Activated CD8-positive, alpha-beta T cell treated with anti-CD3 and anti-CD28 coated beads, Interleukin-2, amount 10 ng/mL, durations not matched to agents 7 days and 5 days (primary cell): ENCODE measurements around the gene LPAR6. TPM values are rescaled to one million over a fixed set of nuclear protein-coding genes. Genes with fewer than 3 reads are reported as not detected.
"Not testable (repeated sequence)": the region's sequence is repeated elsewhere in the genome, so short reads cannot be mapped to it uniquely, and the experiment has no call there.

Source experiments
- ATAC-seq: fragments of 150-1000 bp; cut with Tn5 transposase; one replicate; pipeline ENCODE4 v1.10.0; 2021; ENCODE audit warnings: moderate library complexity
- CTCF ChIA-PET: fragments of 350-600 bp; sonication (Branson Sonifier 250); formaldehyde crosslinking; loops from one replicate; lab custom pipeline; 2021; ENCODE audit warnings: antibody characterized with exemption; lab: Charles Lee
- POLR2A ChIA-PET: fragments of 350-600 bp; sonication (Branson Sonifier 250); formaldehyde crosslinking; loops from one replicate; lab custom pipeline; 2021; ENCODE audit warnings: antibody characterized with exemption; lab: Charles Lee
- DNase-seq: peaks from one replicate; pipeline ENCODE4 v3.0.0-alpha.2; 2020
- H3K27ac Mint-ChIP-seq: one replicate; pipeline ENCODE4 v1.8.0; 2021; ENCODE audit warnings: mild to moderate bottlenecking, mixed read lengths
- H3K27me3 Mint-ChIP-seq: one replicate; pipeline ENCODE4 v1.8.0; 2021; ENCODE audit warnings: low read depth, mixed read lengths
- H3K36me3 Mint-ChIP-seq: one replicate; pipeline ENCODE4 v1.8.0; 2021; ENCODE audit warnings: low read depth, mixed read lengths
- H3K4me1 Mint-ChIP-seq: one replicate; pipeline ENCODE4 v1.8.0; 2021; ENCODE audit warnings: low read depth, mixed read lengths
- H3K4me3 Mint-ChIP-seq: one replicate; pipeline ENCODE4 v1.8.0; 2021; ENCODE audit warnings: mild to moderate bottlenecking, mixed read lengths
- H3K9me3 Mint-ChIP-seq: one replicate; pipeline ENCODE4 v1.8.0; 2022; ENCODE audit warnings: mixed read lengths; ENCODE audit not compliant: insufficient read depth
- total RNA-seq, 2 experiments: library from RNA; stranded (reverse); gene quantifications; one replicate each; pipeline ENCODE4 v1.2.3, GENCODE V29; 2021

LPAR6 gene
- 10 to 100 TPM; 47.6 to 50.3 TPM for total RNA-seq

DNA sequence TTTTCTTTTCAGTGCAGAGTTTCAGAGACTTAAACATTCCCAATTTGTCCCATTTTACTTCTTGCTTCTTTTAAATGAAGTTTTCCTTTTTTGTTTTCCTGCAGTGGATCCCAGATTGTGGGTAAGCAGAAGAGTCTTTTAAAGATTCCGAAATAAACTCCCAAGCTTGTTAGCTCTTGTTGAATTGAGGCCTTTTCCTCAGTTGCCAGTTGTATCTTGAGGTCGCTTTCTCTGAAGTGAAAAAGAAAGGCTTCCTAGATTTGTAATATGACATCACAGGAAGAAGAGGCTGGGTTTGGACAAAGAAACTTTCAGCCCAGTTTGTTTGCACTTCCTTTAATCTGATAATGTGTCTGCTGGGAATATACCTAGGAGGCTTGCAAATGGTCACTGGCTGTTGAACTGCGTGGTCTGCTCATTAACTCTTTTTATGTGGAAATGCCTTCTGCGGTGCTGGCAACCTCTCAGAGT, at the start of gene LPAR6:
LPAR6 (minus strand) TSS at position 233 of the 471 bp plus-strand sequence. CDS start 690 bp downstream, outside the sequence.
- DNase-seq, result peak; percentile 35
- Mint-ChIP-seq H3K27me3 (no peaks in the 10 kb centered on the region), H3K36me3 (peaks cover 79% of the 10 kb centered on the region), H3K9me3 (peaks cover 5% of the 10 kb centered on the region), H3K4me1 (peaks cover 41% of the 10 kb centered on the region), H3K27ac (peak within 1 kb of the TSS; percentile 94), H3K4me3 (peak within 1 kb of the TSS; percentile 96)
- ChIA-PET CTCF (interaction anchor here (0.7 to 1.8 kb wide), 7 partner anchors 10 to 168 kb away, joined by 3 to 8 read pairs (median 4); no protein-coding TSS in a partner anchor), POLR2A (interaction anchor here (0.8 to 2.3 kb wide), 5 partner anchors 10 to 120 kb away, joined by 3 to 10 read pairs (median 3); partner anchors contain the start of gene RCBTB2)
- ATAC-seq, result peak; percentile 46

DNA sequence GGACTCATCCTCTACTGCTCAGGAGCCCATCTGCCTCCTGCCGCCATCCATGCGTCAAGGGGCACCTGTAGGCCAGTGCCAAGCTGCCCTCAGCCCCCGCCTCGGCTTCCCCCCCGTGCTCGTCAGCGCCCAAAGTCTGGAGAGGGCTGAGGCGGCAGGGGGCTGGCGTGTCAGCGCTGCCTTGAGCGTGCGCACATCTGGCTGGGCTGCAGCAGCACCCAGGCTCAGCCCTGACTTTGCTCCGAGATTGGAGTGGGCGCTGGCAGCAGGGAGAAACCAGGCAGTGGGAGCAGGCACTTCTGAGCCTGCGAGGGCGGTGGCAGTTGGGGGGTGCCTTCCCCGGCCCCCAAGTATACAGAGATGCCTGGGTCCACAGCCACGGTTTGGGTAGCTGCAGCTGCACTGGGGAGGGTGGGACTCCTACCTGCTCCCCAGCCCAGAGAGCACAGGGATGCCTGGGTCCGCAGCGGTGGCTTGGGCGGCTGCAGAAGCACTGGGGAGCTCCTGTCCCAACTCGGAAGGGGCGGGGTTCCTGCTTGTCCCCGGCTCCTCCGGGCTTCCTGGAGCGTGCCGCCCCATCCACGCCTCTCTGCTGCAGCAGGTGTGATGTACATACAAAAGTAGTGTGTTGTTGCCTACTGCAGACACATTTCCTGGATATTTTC, 44.8 kb upstream of the LPAR6 start:
- peaks cover 77% of the 10 kb centered on the region for H3K36me3 Mint-ChIP-seq
- DNase-seq (no peak), ATAC-seq (no peak)
- H3K27me3 Mint-ChIP-seq, result no peaks in the 10 kb centered on the region
- POLR2A ChIA-PET, result interaction anchor here (0.7 kb wide), 1 partner anchor 78 kb away, joined by 3 read pairs; no protein-coding TSS in a partner anchor
- no peak overlapping the region for H3K4me3 Mint-ChIP-seq
- peaks cover 10% of the 10 kb centered on the region for H3K4me1 Mint-ChIP-seq
- no peak overlapping the region for H3K27ac Mint-ChIP-seq
- peaks cover 4% of the 10 kb centered on the region for H3K9me3 Mint-ChIP-seq
- CTCF ChIA-PET, result no interaction called here

GRCh38 chr13:48456546-48456945, 43.6 kb upstream of the LPAR6 start:
- H3K4me3 Mint-ChIP-seq, result no peak overlapping the region
- no peak overlapping the region for H3K27ac Mint-ChIP-seq
- ATAC-seq (no peak), DNase-seq (no peak)
- POLR2A ChIA-PET, result no interaction called here
- peaks cover 15% of the 10 kb centered on the region for H3K9me3 Mint-ChIP-seq
- no peaks in the 10 kb centered on the region for H3K27me3 Mint-ChIP-seq
- CTCF ChIA-PET, result no interaction called here
- H3K36me3 Mint-ChIP-seq, result peaks cover 81% of the 10 kb centered on the region
- peaks cover 19% of the 10 kb centered on the region for H3K4me1 Mint-ChIP-seq

DNA sequence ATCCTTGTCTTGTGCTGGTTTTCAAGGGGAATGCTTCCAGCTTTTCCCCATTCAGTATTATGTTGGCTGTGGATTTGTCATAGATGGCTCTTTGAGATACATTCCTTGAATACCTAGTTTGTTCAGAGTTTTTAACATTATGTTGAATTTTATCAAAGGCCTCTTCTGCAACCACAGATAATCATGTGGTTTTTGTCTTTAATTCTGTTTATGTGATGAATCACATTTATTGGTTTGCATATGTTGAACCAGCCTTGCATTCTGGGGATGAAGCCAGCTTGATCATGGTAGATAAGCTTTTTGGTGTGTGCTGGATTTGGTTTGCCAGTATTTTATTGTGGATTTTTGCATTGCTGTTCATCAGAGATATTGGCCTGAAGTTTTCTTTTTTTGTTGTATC, 38.3 kb upstream of the LPAR6 start:
- Mint-ChIP-seq H3K4me1 (peaks cover 58% of the 10 kb centered on the region), H3K36me3 (peaks cover 80% of the 10 kb centered on the region), H3K9me3 (peaks cover 32% of the 10 kb centered on the region)
- H3K4me3 Mint-ChIP-seq, DNase-seq, H3K27me3 Mint-ChIP-seq, H3K27ac Mint-ChIP-seq, POLR2A ChIA-PET, CTCF ChIA-PET, ATAC-seq: not testable (repeated sequence)

GRCh38 chr13:48449656-48450055, 36.7 kb upstream of the LPAR6 start:
- Mint-ChIP-seq H3K4me3 (peak overlapping the region; percentile 58), H3K9me3 (peaks cover 32% of the 10 kb centered on the region), H3K27ac (peak overlapping the region; percentile 81), H3K4me1 (peaks cover 58% of the 10 kb centered on the region), H3K36me3 (peaks cover 70% of the 10 kb centered on the region), H3K27me3 (no peaks in the 10 kb centered on the region)
- POLR2A ChIA-PET, result no interaction called here
- ATAC-seq, result no peak
- DNase-seq, result no peak
- CTCF ChIA-PET, result interaction anchor here (1.2 kb wide), 1 partner anchor 56 kb away, joined by 3 read pairs; no protein-coding TSS in a partner anchor

GRCh38 chr13:48448959-48449614, 36.2 kb upstream of the LPAR6 start:
- ATAC-seq (peak; percentile 50), DNase-seq (peak; percentile 52)
- ChIA-PET CTCF (interaction anchor here (1.1 to 1.5 kb wide), 3 partner anchors 19 to 113 kb away, joined by 3 read pairs; no protein-coding TSS in a partner anchor), POLR2A (no interaction called here)
- Mint-ChIP-seq H3K4me1 (peaks cover 64% of the 10 kb centered on the region), H3K27me3 (no peaks in the 10 kb centered on the region), H3K36me3 (peaks cover 70% of the 10 kb centered on the region), H3K27ac (peak overlapping the region; percentile 81), H3K4me3 (peak overlapping the region; percentile 58), H3K9me3 (peaks cover 32% of the 10 kb centered on the region)

DNA sequence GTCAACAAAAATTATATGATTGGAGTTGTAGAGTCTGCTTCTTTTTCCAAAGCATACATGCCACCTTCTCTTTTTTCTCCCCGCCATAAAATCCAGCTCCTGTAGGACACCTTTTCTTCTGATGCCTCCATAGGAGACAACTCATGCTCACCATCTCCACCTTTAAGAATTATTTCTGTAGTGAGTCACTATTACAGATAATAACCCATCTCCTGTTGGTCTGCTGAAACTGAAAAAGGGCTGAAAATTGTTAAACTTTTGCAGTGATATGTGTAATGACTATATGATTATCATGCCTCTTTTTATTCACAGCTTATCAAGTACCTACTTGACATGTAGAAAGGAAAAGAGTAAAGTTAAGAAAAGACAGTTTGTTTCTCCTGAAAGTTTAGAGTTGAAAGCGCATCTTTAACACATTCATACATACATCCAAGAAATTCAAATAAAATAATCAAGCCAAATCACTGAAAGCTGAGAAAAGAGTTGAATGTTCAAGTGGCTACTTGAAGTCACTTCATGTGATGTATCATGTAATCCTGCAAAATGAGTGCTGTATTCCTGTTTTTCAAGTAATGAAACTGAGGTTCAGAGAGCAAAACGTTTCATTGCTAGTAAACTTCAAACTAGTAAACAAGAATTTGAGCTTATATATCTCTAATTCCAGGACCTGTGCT, 35.5 kb upstream of the LPAR6 start:
- ChIA-PET CTCF (interaction anchor here (1.1 to 1.5 kb wide), 3 partner anchors 19 to 114 kb away, joined by 3 read pairs; no protein-coding TSS in a partner anchor), POLR2A (no interaction called here)
- H3K27ac Mint-ChIP-seq, result peak overlapping the region; percentile 81
- H3K9me3 Mint-ChIP-seq, result peaks cover 32% of the 10 kb centered on the region
- H3K4me3 Mint-ChIP-seq, result peak overlapping the region; percentile 58
- DNase-seq (no peak), ATAC-seq (no peak)
- H3K36me3 Mint-ChIP-seq, result peaks cover 64% of the 10 kb centered on the region
- no peaks in the 10 kb centered on the region for H3K27me3 Mint-ChIP-seq
- H3K4me1 Mint-ChIP-seq, result peaks cover 68% of the 10 kb centered on the region

DNA sequence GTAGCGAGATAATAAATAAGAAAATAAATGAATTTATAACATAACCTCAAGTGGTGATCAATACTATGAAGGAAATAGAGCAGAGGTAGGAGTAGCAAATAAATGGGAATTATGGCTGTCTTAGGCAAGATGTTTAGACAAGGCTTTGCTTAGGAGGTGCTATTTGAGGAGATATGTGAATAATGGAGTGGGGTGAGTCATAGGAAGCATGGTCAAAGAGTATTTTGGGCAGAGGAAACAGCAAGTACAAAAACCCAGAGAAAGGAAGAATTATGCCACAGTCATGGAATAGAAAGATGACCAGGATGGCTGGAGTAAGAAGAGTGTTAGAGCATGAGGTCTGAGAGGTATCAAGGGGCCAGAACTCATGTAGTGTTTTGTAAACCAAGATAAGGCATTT, 33.6 kb upstream of the LPAR6 start:
- CTCF ChIA-PET, result no interaction called here
- no peak overlapping the region for H3K4me3 Mint-ChIP-seq
- H3K27me3 Mint-ChIP-seq, result no peaks in the 10 kb centered on the region
- H3K36me3 Mint-ChIP-seq, result peaks cover 50% of the 10 kb centered on the region
- no peak for DNase-seq
- peaks cover 16% of the 10 kb centered on the region for H3K9me3 Mint-ChIP-seq
- POLR2A ChIA-PET, result no interaction called here
- H3K27ac Mint-ChIP-seq, result no peak overlapping the region
- peaks cover 52% of the 10 kb centered on the region for H3K4me1 Mint-ChIP-seq
- ATAC-seq, result no peak

DNA sequence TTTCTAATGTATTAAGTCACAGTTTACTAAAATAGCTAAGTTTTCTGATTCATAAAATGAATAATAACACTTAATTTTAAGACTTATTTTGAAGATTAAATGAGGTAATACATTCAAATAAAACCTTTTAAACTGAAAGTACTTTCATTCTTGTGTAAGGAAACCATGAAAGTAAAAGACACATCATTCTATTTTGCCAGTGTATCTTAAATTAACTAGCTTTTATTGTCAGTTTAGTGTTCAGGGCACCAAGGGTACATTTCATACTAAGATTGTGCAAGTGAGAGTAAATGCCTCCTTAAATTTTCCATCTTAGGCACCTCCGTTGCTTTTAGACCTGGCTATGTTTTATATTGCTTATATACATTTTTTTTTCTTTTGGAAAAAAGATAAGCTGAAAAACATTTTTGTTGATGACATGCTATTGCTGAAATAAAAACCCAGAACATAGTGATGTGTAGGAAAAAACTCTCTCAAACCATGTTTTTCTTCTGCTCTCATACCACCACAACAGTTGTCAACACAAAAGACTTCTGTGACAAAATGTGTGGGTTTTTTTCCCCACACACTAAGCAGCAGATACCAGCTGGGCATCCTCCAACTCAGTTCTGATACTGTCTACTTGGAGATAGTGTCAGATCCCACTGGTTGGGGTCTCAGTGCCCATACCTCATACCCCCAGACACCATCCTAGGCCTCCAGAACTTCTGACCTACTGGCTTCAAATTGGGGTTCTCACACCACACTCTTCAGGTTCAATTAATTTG, 30.7 kb upstream of the LPAR6 start:
- no peaks in the 10 kb centered on the region for H3K27me3 Mint-ChIP-seq
- peak overlapping the region; percentile 47 for H3K4me3 Mint-ChIP-seq
- H3K36me3 Mint-ChIP-seq, result peaks cover 40% of the 10 kb centered on the region
- ChIA-PET CTCF (interaction anchor here (1.1 to 1.4 kb wide), 2 partner anchors 17 to 31 kb away, joined by 3 to 4 read pairs; partner anchors contain the start of gene LPAR6), POLR2A (interaction anchor here (0.8 to 1.1 kb wide), 2 partner anchors 49 to 349 kb away, joined by 3 read pairs; partner anchors contain the start of gene MED4)
- peaks cover 32% of the 10 kb centered on the region for H3K4me1 Mint-ChIP-seq
- DNase-seq, result no peak
- ATAC-seq, result peak; percentile 67
- H3K27ac Mint-ChIP-seq, result peak overlapping the region; percentile 70
- H3K9me3 Mint-ChIP-seq, result no peaks in the 10 kb centered on the region

GRCh38 chr13:48437371-48437770, 24.5 kb upstream of the LPAR6 start:
- DNase-seq (no peak), ATAC-seq (no peak)
- Mint-ChIP-seq H3K27ac (no peak overlapping the region), H3K4me1 (peaks cover 35% of the 10 kb centered on the region), H3K36me3 (peaks cover 50% of the 10 kb centered on the region), H3K27me3 (no peaks in the 10 kb centered on the region), H3K4me3 (no peak overlapping the region), H3K9me3 (no peaks in the 10 kb centered on the region)
- POLR2A ChIA-PET, result no interaction called here
- CTCF ChIA-PET, result interaction anchor here (1.0 kb wide), 1 partner anchor 142 kb away, joined by 3 read pairs; no protein-coding TSS in a partner anchor
